ENCODE results near the gene AUTS2. TPM values are rescaled to one million over a fixed set of nuclear protein-coding genes. Genes with fewer than 3 reads are reported as not detected.

Gene AUTS2
- total and polyA plus RNA-seq, 10 of the 15 experiments (the other 5 are each of a cell fraction or from before 2014, with no cell fraction given): 6.4 to 55.6 (median 21.6) TPM

- TF ChIP-seq IKZF2 (IDR thresholded peaks at IDR 0.05): no peak
Measured at GRCh38 chr7:69860941-69861622, 262.8 kb downstream of the AUTS2 start (continued).

- Histone ChIP-seq H3K9me3 (replicated peaks; ENCODE audit: control insufficient read depth, insufficient read depth, low read length) (no peaks in the 10 kb centered on the region), H3K4me3 (no peak overlapping the region), H2AFZ (ENCODE audit: control insufficient read depth, low read depth, low read length) (no peak overlapping the region), H3K79me2 (ENCODE audit: control insufficient read depth, insufficient read depth, low read length) (peaks cover 1% of the 10 kb centered on the region; the same call in 1 of the 2 replicates), H4K20me1 (ENCODE audit: control insufficient read depth, insufficient read depth) (no peaks in the 10 kb centered on the region), H3K36me3 (ENCODE audit: control insufficient read depth in 2 of 2, insufficient read depth in 2 of 2, low read length in 1 of 2) (no peaks in the 10 kb centered on the region; a peak in 1 of 4 replicates), H3K9ac (ENCODE audit: control insufficient read depth, insufficient read depth, low read length) (no peak overlapping the region), H3K27me3 (replicated peaks in 1 of 2; ENCODE audit: control insufficient read depth in 2 of 2, insufficient read depth in 2 of 2, low read length in 1 of 2) (no peaks in the 10 kb centered on the region), H3K4me1 (ENCODE audit: control insufficient read depth, insufficient read depth, low read length) (peaks cover 20% of the 10 kb centered on the region; the same call in 1 of the 2 replicates), H3K4me2 (ENCODE audit: control insufficient read depth, insufficient read depth) (no peak overlapping the region), H3K27ac (ENCODE audit: control insufficient read depth, insufficient read depth) (no peak overlapping the region)
- ChIA-PET SMC1A (ENCODE audit: uncharacterized antibody, unreplicated experiment) (interaction anchor here (0.9 to 1.5 kb wide), 4 partner anchors 11 to 60 kb away, joined by 3 to 4 read pairs (median 4); no protein-coding TSS in a partner anchor), RAD21 (ENCODE audit: unreplicated experiment) (interaction anchor here (0.6 kb wide), 1 partner anchor 19 kb away, joined by 5 read pairs; no protein-coding TSS in a partner anchor), CTCF (interaction anchor here (0.6 to 1.4 kb wide), 2 partner anchors 11 to 307 kb away, joined by 3 to 4 read pairs; no protein-coding TSS in a partner anchor), POLR2A (no interaction called here)
- ATAC-seq (no peak), FAIRE-seq (no peak), DNase-seq (ENCODE audit: low read depth, low spot score) (no peak)
- intact Hi-C loops (cut with micrococcal nuclease; ENCODE audit: unreplicated experiment) (no loop called here), in situ Hi-C loops (cut with MboI) (no loop called here)
- WGBS (ENCODE audit: insufficient coverage, insufficient replicate concordance, low lambda C conversion rate, missing lambda C conversion rate): 38% methylated on average over 5 of the region's 5 CpGs
- no TSS peak for BruUV-seq (replicated peaks)
- TF ChIP-seq JUND (IDR thresholded peaks at IDR 0.05; ENCODE audit: low read depth, low read length) (no peak), CBX5 (IDR thresholded peaks at IDR 0.05; ENCODE audit: low read depth) (no peak)
Measured at GRCh38 chr7:69862413-69863064, 264.3 kb downstream of the AUTS2 start.

GRCh38 chr7:69864274-69864673, 266.0 kb downstream of the AUTS2 start:
- POLR2A ChIA-PET: no interaction called here
- peak overlapping the region; percentile 21; the same call in 1 of the 2 replicates for H3K4me2 ChIP-seq (ENCODE audit: control insufficient read depth, insufficient read depth)
- H4K20me1 ChIP-seq (ENCODE audit: control insufficient read depth, insufficient read depth): no peaks in the 10 kb centered on the region
- in situ Hi-C loops (cut with MboI): no loop called here
- RAD21 ChIA-PET (ENCODE audit: unreplicated experiment): interaction anchor here (1.0 kb wide), 1 partner anchor 25 kb away, joined by 3 read pairs; no protein-coding TSS in a partner anchor
- DNase-seq (ENCODE audit: low read depth, low spot score) (no peak), FAIRE-seq (no peak), ATAC-seq (no peak)
- peaks cover 15% of the 10 kb centered on the region; the same call in 1 of the 2 replicates for H3K4me1 ChIP-seq (ENCODE audit: control insufficient read depth, insufficient read depth, low read length)
- no TSS peak for BruUV-seq (replicated peaks)
- no peaks in the 10 kb centered on the region for H3K27me3 ChIP-seq (replicated peaks in 1 of 2; ENCODE audit: control insufficient read depth in 2 of 2, insufficient read depth in 2 of 2, low read length in 1 of 2)
- CTCF ChIA-PET: interaction anchor here (0.6 kb wide), 1 partner anchor 28 kb away, joined by 3 read pairs; no protein-coding TSS in a partner anchor
- SMC1A ChIA-PET (ENCODE audit: uncharacterized antibody, unreplicated experiment): no interaction called here
- TF ChIP-seq IRF4 (IDR thresholded peaks at IDR 0.05; ENCODE audit: low read depth, low read length) (no peak), BCL3 (IDR thresholded peaks at IDR 0.05; ENCODE audit: borderline replicate concordance, insufficient read depth, low read depth, low read length, poor library complexity, severe bottlenecking) (no peak), SIN3A (IDR thresholded peaks at IDR 0.05; ENCODE audit: low read depth, low read length) (no peak), MTA3 (IDR thresholded peaks at IDR 0.05; ENCODE audit: borderline replicate concordance, low read length) (no peak), ZNF274 (IDR thresholded peaks at IDR 0.05; ENCODE audit: insufficient read depth, insufficient read length) (no peak), CBFB (IDR thresholded peaks at IDR 0.05; ENCODE audit: low read depth) (no peak), BRCA1 (IDR thresholded peaks at IDR 0.05; ENCODE audit: low read depth, low read length) (no peak)
- H3K36me3 ChIP-seq (ENCODE audit: control insufficient read depth in 2 of 2, insufficient read depth in 2 of 2, low read length in 1 of 2): no peaks in the 10 kb centered on the region
- intact Hi-C loops (cut with micrococcal nuclease; ENCODE audit: unreplicated experiment): no loop called here
- peaks cover 1% of the 10 kb centered on the region; the same call in 1 of the 2 replicates for H3K79me2 ChIP-seq (ENCODE audit: control insufficient read depth, insufficient read depth, low read length)
- WGBS (ENCODE audit: insufficient coverage, insufficient replicate concordance, low lambda C conversion rate, missing lambda C conversion rate): 53% methylated on average over 1 of the region's 1 CpG
- H3K27ac ChIP-seq (ENCODE audit: control insufficient read depth, insufficient read depth): no peak overlapping the region
- H3K9me3 ChIP-seq (replicated peaks; ENCODE audit: control insufficient read depth, insufficient read depth, low read length): no peaks in the 10 kb centered on the region
- no peak overlapping the region for H3K4me3 ChIP-seq
- no peak overlapping the region for H2AFZ ChIP-seq (ENCODE audit: control insufficient read depth, low read depth, low read length)
- H3K9ac ChIP-seq (ENCODE audit: control insufficient read depth, insufficient read depth, low read length): no peak overlapping the region

Measured in GM12878 (cell line).